AG08395 (cell line): Measurements from ENCODE around the gene LRRC72.
"Not testable (repeated sequence)": the region's sequence is repeated elsewhere in the genome, so short reads cannot be mapped to it uniquely, and the experiment has no call there.

ENCODE experiments used
- DNase-seq: peaks from one replicate; pipeline ENCODE4 v3.0.0; 2012; ENCODE audit warnings: mixed read lengths, low spot score

Gene LRRC72

DNA sequence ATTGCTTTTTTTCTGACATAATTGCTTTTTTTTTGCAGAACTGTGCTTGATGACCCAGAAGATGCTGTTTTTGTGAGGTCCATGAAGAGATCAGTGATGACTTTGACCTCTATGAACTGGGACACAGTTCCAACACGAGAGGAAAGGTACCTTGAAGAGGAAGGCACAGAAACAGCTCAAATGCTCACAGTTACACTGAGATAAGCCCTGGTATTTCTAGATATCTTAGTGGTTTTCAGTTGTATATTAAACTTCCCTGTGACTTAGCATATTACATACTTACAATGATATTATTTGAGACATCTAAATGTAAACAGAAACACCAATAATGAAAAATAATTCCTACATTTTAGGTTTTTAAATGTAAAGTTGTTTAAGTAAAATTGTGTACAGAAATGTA is 54.7 kb downstream of the LRRC72 start:
- no peak for DNase-seq

DNA sequence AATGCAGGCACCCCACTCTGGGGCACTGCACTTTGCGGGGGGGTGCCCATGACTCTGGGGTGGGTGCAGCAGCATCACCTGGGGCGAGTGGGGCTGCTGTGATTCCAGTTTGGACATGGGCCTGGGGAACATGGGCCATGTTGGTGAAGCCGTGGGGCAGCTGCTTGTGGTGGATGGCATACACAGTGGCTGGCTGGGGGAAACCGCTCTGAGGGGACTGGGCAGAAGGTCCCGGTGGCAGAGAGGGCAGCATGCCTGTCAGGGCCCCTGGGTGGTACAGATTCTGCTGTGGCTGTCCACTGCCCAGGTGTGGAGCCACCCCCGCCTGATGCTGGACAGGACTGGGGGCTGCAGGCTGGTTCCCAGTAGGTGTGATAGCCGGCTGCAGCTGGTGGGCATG is 57.2 kb downstream of the LRRC72 start:
- DNase-seq: no peak

DNA sequence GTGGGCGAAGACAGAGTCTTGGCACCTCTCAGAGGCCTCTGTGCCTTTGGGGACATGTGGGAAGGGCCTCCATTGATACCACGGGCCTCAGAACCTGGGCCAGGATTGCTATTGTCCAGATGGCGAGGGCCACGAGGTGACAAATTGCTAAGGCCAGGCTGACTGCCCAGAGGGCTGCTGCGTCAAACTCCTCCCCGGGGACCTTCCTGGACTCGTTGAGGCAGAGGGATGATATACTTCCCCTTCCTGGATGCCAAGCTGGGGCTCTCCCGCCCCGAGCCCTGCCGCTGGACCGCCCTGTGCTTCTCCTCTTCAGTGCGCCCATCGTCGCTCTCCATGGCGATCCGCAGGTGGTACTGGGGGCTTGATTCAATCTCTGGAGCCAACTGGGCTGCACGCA is 58.9 kb downstream of the LRRC72 start:
- no peak for DNase-seq

DNA sequence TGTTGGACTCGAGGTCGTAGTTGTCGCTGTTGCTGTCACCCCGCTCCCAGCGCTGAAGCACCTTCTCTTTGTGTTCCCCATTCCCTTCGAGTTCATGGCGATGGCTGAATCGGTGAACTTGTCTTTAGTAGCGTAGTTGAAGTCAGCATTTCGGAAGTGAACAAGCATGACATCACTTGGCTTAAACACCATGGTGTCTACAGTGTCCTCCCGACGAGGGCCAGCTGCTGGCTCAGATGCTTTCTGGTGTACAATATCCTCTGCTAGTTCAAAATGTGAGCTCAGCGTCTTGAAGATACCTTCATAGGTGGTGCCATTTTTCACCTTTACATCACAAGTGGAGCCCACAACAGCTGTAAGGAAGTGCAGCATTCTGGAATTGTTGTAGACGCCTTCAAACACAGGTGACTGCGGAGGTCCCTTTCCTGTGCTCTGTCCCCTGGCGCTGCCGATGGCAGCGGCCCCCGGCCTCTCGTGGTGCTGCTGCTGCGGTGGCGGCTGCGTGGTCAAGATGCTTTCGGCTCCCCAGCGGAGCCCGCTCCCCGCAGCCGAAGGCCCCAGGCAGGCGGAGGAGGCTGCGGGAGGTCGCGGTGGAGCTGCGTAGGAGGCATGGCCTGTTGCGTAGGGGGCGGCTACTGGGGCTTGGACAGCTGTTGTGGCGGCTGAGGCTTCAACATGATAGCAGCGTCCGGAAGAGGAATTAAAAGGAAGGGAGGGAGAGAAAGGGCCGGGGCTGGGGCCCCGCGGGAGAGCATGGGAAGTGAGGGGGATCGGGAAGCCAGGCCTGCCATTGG is 59.7 kb downstream of the LRRC72 start:
- no peak for DNase-seq

DNA sequence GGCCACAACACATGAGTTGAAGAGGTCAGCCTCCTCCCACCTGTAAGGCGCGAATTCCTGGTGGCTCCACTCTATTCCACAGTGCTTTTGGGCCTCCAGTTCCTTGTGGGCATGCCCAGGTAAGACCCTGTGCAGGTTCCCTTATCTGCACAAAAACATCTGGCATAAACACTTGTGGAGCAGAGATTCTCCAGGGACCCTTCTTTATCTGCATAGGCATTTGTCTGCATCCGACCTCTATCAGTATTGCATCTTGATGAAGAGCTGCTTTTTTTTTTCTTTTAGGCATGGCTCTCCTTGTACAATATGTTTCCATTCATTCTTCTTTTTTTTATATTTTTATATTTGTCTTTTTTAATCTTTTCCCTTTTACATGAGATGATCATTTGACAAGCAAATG is 60.5 kb downstream of the LRRC72 start:
- DNase-seq: no peak

DNA sequence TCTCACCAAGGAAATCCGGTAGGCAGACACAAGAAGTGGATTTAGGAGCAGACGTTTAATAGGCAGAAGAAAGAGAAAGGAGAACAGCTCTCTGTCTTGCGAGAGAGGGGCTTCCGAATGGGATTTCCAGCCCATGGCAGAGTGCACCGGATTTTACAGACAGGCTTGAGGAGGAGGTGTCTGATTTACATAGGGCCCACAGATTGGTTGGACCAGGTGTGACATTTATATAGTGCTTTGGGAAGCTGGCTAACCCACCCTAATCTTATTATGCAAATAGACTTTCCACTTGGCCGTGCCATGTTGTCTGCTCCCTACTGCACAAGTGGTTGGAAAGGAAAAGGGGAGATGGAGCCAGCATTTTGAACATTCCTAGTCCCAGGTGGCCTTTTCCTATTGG is 61.2 kb downstream of the LRRC72 start:
- no peak for DNase-seq

DNA sequence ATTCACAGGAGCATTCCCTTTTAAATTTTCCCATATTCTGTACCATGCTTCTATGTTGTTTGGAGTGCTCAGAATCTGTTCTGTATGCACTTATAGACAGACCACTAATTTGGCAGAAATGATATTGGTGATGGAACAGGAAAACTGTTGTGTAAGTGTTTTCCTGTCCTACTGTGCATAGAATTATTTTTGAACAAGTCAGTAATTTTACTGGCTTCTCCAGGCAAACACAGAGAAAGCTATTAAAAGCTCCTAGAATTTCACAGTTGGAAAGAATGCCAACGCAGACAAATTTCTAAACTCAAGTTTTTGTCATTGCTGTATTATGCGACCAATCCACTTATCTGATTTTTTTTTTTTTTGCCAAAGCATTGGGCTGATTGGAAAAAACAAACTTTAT is 63.3 kb downstream of the LRRC72 start:
- DNase-seq: no peak

DNA sequence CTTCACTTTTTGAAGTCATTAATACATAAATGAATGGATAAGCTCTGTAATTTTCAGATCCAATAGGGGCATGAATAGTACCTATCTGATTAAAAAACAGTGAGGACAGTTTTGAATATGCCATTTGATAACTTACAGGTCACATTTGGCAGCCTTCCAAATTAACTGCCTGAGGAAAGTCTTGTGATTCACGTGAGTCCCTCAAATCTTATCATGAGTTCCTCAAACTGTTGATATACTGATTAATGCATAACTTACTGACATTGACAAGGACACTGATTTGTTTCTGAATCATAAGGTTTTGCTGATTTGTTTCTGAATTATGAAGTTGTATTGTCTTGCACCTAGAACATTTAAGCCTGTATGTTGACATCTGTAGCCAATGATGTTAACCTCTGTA is 63.8 kb downstream of the LRRC72 start:
- no peak for DNase-seq

DNA sequence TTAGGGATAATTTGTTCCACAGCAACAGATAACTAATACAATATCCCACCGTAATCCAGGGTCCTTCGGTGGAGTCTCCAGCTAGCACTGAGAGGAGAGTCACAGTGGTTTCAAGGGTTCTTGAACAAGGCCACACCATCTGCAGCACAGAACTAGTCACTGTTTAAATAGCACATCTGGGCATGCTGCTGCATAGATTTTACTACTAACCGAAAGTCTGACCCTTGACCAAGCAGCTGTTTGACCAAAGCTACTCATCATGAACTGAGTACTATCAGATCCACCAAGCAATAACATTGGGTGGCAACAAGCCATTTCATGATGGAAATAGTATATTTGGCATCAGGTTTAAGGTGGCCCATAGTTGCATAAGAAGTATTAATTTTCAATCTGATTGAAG is 65.8 kb downstream of the LRRC72 start:
- DNase-seq: no peak

DNA sequence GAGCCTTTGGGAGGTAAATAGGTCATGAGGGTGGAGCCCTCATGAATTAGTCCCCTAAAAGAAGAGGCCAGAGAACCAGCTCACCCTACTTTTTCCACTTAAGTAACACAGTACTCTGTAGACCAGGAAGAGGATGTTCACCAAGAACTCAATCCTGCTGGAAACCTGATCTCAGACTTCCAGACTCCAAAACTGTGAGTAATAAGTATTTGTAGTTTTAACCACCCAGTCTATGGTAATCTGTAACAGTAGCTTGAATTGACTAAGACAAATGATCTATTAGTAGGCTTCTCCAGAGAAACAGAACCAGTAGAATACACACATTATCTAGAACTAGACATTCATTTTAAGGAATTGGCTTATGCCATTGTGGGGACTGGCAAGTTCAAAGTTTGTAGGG is 67.4 kb downstream of the LRRC72 start:
- peak; percentile 4 for DNase-seq

DNA sequence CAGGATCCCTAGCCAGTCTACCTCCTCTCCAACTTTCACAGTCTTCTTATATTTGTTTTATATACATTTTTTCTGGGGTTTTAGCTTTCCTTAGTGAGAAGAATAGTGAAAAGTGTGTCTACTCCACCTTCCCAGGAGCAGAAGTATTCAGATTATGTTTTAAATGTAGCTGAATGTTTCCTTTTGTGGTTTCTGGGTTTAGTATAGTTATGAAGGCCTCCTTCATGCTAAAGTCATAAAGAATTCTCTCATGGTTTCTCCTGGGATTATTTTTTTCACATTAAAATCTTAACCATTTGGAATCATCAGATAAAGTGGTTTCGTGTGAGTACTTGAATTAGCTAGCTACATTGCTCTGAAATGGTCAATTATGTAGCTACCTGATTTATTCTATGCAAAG is 68.1 kb downstream of the LRRC72 start:
- no peak for DNase-seq

DNA sequence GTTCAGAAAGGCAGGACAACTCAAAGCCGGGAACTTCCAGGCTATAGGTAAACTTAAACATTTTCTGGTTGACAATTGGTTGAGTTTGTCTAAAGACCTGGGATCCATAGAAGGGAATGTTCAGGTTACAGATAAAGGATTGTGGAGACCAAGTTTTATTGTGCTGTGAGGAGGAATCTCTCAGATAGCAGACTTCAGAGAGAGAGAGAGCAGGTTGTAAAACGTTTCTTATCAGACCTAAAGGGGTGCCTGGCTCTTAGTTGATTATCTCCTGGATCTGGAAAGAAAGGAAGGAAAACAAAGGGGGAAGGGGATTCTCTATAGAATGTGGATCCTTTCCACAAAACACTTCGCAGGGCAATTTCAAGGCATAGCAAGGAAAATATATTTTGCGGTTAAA is 69.0 kb downstream of the LRRC72 start:
- DNase-seq: not testable (repeated sequence)

DNA sequence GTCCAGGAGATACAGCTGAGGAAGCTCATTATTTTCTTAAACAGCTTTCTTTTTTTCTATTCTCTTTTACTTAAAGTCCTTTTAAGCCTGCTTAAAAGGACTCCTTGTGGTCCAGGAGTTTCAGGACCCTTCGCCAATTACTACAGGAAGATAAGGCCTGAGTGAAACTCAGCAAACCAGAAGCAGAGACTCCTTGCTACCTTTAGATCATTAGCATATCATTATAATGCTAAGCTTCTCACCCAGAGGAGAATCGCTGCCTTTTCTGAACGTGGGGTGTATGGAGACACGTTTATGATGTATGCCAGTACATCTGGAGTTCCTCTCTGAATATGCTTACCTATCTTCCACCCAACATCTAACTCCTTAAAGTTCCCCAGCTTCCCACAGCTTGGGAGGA is 71.4 kb downstream of the LRRC72 start:
- DNase-seq: no peak

DNA sequence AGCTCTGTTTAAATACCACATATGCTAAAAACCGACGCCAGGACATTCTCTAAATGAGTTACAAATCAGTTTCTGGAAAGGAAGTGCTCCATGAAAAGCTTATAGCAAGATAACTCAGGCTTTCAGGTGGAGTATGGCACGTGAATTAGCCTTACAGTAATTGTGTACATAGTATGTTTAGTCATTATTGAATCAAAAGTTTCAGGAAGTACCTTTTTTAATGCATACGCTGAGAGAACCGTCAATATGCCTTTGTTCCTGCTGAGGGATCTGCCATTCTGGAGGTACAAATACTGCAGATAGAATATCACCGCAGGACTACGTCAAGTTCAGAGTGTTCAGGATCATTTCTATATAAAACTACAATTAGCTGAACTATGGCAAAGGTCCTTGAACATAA is 73.2 kb downstream of the LRRC72 start:
- DNase-seq: no peak

DNA sequence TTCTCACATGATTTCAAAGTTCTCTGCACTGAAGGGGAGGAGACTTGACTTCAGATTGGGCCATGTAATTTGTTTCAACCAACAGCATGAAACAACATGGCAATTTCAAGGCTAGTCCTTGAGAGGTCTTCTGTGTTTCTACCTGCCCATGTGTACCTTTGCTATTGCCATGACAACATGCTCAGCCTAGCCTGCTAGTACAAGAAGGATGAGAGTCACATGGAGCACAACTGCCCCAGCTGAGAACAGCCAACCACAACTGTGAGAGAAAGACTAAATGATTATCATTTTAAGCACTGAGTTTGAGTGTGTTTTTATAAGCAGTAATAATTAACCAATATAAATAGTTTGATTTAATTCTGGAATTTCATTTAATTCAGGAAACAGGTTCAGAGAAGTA is 77.0 kb downstream of the LRRC72 start:
- DNase-seq: no peak

DNA sequence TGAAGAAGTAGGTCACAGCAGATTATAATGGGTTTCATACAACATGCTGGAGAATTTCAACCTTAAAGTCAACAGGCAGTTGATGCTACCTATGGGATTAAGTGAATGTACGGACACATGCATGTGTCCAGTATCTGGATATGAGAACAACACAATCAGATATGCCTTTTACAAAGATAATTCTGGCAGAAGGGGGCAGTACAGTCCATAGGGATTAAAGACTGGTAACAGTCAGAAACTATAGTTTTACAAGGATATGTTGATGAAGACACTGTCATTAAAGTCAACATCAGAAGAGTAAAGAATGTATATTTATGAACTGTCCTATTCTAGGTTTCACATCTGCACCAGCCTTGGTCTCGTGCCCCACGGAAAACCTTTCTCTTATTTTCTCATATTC is 77.4 kb downstream of the LRRC72 start:
- DNase-seq: no peak

DNA sequence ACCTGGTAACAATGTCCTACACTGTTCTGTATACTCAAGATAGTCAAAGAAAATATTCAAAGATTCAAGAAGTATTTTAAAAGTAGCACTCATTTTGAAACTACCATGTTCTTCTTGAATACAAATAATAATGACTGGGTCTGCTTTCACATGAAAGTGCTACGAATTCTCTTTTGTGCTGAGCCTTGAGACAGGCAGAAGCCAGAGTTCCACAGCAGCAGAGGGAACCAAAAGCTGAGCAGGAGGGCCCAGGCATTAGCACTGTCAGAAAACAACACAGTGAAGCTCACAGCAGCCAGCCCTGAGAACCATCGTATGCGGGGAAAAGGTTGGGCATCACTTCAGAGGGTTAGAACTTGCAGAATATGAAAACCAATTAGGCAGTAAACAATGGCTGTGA is 80.1 kb downstream of the LRRC72 start:
- DNase-seq: no peak

DNA sequence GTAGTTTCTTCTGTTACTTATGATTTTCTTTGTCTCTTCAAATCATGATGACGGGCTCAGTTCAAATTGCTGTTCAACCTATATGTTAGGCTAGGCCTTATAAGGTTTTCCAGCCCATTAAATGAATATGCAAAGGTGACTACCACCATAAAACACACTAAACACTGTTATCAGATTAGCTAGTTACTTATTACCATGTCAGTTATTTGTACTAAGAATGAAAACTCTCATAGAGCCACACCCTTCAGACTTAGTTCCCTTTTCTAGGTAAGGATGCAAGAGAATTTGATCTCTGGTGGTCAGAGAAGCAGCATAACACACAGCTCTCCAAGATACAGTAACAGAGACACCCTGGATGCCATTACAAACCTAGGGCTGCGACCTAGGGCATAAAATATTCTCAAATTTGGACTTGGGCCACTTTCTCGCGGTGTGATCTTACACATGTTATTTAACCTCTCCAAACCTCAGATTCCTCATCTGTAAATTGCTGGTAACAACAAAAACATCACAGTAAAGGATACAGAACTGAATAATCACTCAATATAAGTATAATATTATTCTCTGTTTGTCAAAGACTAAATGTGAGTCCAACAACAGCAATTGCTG is 83.3 kb downstream of the LRRC72 start:
- DNase-seq: no peak

DNA sequence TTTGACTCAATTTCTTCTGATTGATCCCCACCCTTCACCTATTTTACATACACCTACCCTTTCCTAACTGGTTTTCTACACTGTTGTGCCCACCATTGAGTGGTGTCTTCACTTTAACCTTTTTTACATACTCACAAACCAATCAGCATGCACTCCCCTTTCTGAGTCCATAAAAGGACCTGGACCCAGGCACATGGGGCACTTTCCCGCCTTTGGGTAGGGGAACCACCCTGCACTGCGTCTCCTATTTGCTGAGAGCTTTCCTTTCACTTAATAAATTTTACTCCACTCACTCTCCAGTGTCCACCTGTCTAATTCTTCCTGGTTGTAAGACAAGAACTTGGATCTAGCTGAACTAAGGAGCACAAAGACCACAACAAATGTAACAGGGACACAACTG is 85.1 kb downstream of the LRRC72 start:
- DNase-seq: no peak

DNA sequence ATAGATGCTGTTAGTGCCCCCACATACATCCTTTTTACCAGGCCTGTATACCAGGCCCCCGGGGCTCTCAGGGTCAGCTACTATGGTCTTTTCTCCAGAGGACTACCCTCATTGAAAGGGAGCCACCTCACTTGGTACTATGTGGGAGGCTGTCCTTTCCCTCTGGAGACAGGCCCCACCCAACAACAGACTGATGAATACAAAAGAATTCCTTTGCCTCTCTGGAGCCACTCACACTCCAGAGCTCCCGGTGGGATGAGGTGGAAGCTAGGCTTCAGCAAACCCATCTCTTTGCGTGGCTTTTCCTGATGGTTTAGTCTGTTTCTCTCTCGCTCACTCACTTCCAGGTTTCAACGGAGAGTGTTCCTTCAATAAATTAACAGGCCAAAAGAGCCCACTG is 88.6 kb downstream of the LRRC72 start:
- DNase-seq: no peak

DNA sequence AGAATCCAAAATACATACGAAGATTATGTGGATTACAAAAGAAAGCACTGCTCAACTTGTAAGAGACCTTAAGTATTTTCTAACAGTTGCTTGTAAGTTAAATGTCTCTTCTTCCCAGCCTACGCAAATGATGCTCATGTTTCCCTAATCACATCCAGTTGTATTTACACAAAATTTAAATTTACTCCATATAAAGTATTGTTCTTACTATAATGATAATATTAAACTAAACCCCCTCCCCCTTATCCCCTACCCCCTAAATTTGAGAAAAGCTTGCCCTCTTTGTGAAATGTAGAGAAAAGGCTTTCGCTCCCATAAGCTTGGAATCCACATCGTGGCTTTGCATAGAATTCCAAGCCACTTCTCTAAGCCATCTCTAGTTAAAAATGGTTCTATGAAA is 89.5 kb downstream of the LRRC72 start:
- DNase-seq: no peak

DNA sequence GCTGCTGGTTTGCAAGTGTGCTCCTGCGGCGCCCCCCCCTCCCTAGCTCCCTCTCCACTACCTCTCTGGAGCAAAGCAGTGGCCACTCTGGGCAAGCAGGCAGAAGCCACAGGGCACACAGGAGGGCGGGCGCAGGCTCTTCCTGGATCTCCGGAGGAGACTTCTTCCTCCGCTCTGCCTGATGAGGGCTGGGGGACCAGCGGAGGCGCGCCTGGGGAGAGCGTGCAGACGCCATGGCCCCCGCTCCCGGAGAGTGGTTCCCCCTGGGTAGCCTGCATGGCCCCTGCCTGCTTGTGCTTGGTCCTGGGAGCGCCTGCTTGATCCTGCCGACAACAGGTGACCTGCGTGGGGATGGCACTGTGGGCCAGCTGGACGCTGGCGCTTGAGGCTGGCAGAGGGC is 89.9 kb downstream of the LRRC72 start:
- DNase-seq: no peak

DNA sequence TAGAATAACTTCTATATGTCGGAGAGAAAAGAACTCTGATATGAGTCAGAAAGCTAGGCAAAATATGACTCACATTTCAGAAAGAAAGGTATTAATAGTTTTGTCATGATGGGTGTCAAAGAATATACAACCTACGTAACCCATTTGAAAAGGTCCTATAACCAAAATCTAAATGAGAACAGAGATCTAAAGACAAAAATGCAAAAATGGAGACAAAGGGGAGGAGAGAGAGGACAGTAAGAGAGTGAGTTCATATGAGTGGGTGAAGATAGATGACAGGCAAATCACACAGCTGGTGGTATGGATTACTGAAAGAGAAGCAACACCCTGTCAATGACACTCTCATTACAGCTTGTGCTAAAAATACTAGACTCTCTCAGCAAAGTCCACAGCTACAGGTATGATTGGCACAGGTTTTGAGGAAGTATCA is 93.4 kb downstream of the LRRC72 start:
- no peak for DNase-seq

DNA sequence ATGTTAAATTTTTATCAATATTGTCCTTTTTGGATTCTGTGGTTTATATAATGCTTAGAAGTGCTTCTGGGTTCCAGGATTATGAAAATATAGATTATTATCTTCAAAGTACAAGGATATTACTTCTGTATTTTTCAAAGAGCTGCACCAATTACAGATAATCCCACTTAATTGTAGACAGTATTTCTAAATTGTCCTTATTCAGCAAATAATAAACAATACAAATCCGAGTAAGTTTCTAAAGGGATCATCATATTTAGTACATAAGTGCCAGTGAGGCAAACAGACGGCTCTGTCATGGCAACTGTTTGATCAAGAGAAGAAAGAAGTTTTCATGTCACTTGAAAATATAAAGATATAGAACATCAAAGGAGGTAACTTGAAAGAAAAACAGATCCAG is 99.8 kb downstream of the LRRC72 start:
- no peak for DNase-seq
